Prostate gland (tissue), 2 donors: ENCODE results near the gene BMP6.

Source experiments
- POLR2A ChIP-seq: fragments of 450-650 bp; IDR thresholded peaks from one replicate; pipeline ENCODE4 v1.6.1; 2016; ENCODE audit warnings: antibody characterized with exemption, mild to moderate bottlenecking
- TF ChIP-seq, protein P1 (sequence below), 4 experiments: fragments of 200-600 bp in 2 of 4; fragments of 450-650 bp in 2 of 4; sonication (generic) in 2 of 4; IDR thresholded peaks; 1 replicate in 3 of 4; 2 replicates in 1 of 4; pipeline ENCODE4 v1.5.1; 2016 to 2019; ENCODE audit warnings: antibody characterized with exemption in 4 of 4, mild to moderate bottlenecking in 2 of 4, moderate library complexity in 2 of 4

DNA sequence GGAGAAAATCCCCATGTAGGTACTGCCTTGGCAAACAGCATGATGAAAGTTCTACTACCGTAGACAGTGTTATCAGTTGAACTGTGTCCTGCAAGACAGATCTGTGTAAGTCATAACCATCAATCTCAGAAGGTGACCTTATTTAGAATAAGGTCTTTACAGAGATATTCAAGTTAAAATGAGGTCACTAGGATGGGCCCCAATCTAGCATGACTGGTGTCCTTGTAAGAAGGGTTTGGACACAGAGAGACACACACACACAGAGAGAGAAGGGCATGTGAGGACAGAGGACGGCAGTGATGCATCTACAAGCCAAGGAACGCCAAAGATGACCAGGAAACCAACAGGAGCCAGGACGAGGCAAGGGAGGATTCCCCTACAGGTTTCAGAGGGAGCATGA, 175.9 kb downstream of the BMP6 start:
- TF ChIP-seq, protein P1, sequence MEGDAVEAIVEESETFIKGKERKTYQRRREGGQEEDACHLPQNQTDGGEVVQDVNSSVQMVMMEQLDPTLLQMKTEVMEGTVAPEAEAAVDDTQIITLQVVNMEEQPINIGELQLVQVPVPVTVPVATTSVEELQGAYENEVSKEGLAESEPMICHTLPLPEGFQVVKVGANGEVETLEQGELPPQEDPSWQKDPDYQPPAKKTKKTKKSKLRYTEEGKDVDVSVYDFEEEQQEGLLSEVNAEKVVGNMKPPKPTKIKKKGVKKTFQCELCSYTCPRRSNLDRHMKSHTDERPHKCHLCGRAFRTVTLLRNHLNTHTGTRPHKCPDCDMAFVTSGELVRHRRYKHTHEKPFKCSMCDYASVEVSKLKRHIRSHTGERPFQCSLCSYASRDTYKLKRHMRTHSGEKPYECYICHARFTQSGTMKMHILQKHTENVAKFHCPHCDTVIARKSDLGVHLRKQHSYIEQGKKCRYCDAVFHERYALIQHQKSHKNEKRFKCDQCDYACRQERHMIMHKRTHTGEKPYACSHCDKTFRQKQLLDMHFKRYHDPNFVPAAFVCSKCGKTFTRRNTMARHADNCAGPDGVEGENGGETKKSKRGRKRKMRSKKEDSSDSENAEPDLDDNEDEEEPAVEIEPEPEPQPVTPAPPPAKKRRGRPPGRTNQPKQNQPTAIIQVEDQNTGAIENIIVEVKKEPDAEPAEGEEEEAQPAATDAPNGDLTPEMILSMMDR (IDR thresholded peaks at IDR 0.05), result no peak
- TF ChIP-seq POLR2A, result no peak
